Right renal cortex interstitium (tissue), 3 donors: Measurements from ENCODE around the gene OR13J1. TPM values are rescaled to one million over a fixed set of nuclear protein-coding genes. Genes with fewer than 3 reads are reported as not detected.

Source experiments
- DNase-seq, 3 donors: peaks; one replicate each; pipeline ENCODE4 v3.0.0-alpha.2; 2013; ENCODE audit warnings: low read depth in 3 of 3, low spot score in 2 of 3
- polyA plus RNA-seq, 3 donors: library from polyadenylated mRNA; unstranded; fragments of 120-200 nt; gene quantifications; one replicate each; pipeline ENCODE4 v1.2.1, GENCODE V29; 2013; ENCODE audit not compliant: insufficient read length in 3 of 3

OR13J1 gene
- polyA plus RNA-seq, 3 donors, result 0.08 TPM; not detected in 2

- no peak for DNase-seq
Measured at GRCh38 chr9:35835216-35835632, 35.0 kb downstream of the OR13J1 start.

GRCh38 chr9:35834260-35835215, 35.7 kb downstream of the OR13J1 start:
- no peak for DNase-seq

- no peak for DNase-seq
Measured at GRCh38 chr9:35832814-35833213, 37.4 kb downstream of the OR13J1 start.

- no peak for DNase-seq
Measured at GRCh38 chr9:35831040-35831439, 39.2 kb downstream of the OR13J1 start.

GRCh38 chr9:35829764-35830096, 40.5 kb downstream of the OR13J1 start:
- DNase-seq, result no peak

GRCh38 chr9:35829084-35829763, 41.0 kb downstream of the OR13J1 start, which contains the start of gene TMEM8B:
Gene TMEM8B, plus strand, starts transcription at chr9:35829228. Its CDS starts 220 bp downstream, at chr9:35829448.
- peak in 2 of 3 donors; percentile 89 to 91 for DNase-seq

- no peak for DNase-seq
Measured at GRCh38 chr9:35828716-35829083, 41.5 kb downstream of the OR13J1 start, which contains the start of gene FAM221B. Gene FAM221B, minus strand, starts transcription at chr9:35828732. Its CDS starts 2,571 bp downstream, at chr9:35826161.

GRCh38 chr9:35827486-35827885, 42.7 kb downstream of the OR13J1 start:
- no peak for DNase-seq

- peak in 1 of 3 donors; percentile 51 for DNase-seq
Measured at GRCh38 chr9:35826071-35826701, 44.0 kb downstream of the OR13J1 start.

- no peak for DNase-seq
Measured at GRCh38 chr9:35822926-35823325, 47.3 kb downstream of the OR13J1 start.

GRCh38 chr9:35820076-35820475, 50.1 kb downstream of the OR13J1 start:
- DNase-seq, result no peak

Other genes starting within 250 kb of the OR13J1 start
- gene SIT1, start 219.5 kb downstream of the OR13J1 start, polyA plus RNA-seq, result under 1 TPM; 0.29 to 0.38 (median 0.36) TPM
- gene RMRP, start 212.4 kb downstream of the OR13J1 start, polyA plus RNA-seq, result not detected
- 10 to 100 TPM; 13.4 to 17.3 (median 15.6) TPM for gene CCDC107, start 212.1 kb downstream of the OR13J1 start, polyA plus RNA-seq
- gene ARHGEF39, start 205.2 kb downstream of the OR13J1 start, polyA plus RNA-seq, result 1 to 10 TPM; 7.4 to 8.1 (median 7.8) TPM
- gene CA9, start 196.5 kb downstream of the OR13J1 start, polyA plus RNA-seq, result 1 to 10 TPM in 1 of 3 donors, under 1 TPM in 2; 0.31 to 1.2 (median 0.60) TPM
- gene TPM2, start 180.5 kb downstream of the OR13J1 start, polyA plus RNA-seq, result 100 to 1,000 TPM; 127 to 158 (median 147) TPM
- gene TLN1, start 138.2 kb downstream of the OR13J1 start, polyA plus RNA-seq, result 100 to 1,000 TPM; 142 to 154 (median 143) TPM
- 10 to 100 TPM; 40.4 to 42.4 (median 40.8) TPM for gene CREB3, start 137.7 kb downstream of the OR13J1 start, polyA plus RNA-seq
- gene GBA2, start 121.2 kb downstream of the OR13J1 start, polyA plus RNA-seq, result 10 to 100 TPM; 94.3 to 99.8 (median 96.1) TPM
- 10 to 100 TPM; 28.2 to 29.0 (median 28.4) TPM for gene RGP1, start 121.1 kb downstream of the OR13J1 start, polyA plus RNA-seq
- gene MSMP, start 116.1 kb downstream of the OR13J1 start, polyA plus RNA-seq, result not detected
- 10 to 100 TPM; 29.0 to 31.4 (median 29.5) TPM for gene NPR2, start 78.8 kb downstream of the OR13J1 start, polyA plus RNA-seq
- gene SPAG8, start 58.1 kb downstream of the OR13J1 start, polyA plus RNA-seq, result 1 to 10 TPM; 4.2 to 7.0 (median 5.8) TPM
- 10 to 100 TPM; 46.1 to 56.8 (median 53.5) TPM for gene HINT2, start 55.4 kb downstream of the OR13J1 start, polyA plus RNA-seq
- under 1 TPM; 0.07 to 0.12 (median 0.11) TPM for gene FAM221B, start 41.7 kb downstream of the OR13J1 start, polyA plus RNA-seq
- gene TMEM8B, start 41.2 kb downstream of the OR13J1 start, polyA plus RNA-seq, result 10 to 100 TPM; 21.0 to 25.3 (median 21.5) TPM
- under 1 TPM in 2 of 3 donors, not detected in 1; 0.12 to 0.55 TPM for gene HRCT1, start 35.8 kb upstream of the OR13J1 start, polyA plus RNA-seq
- gene SPAAR, start 39.1 kb upstream of the OR13J1 start, polyA plus RNA-seq, result 1 to 10 TPM; 1.4 to 1.5 (median 1.5) TPM
- gene OR2S2, start 87.8 kb upstream of the OR13J1 start, polyA plus RNA-seq, result not detected
- gene RECK, start 166.5 kb upstream of the OR13J1 start, polyA plus RNA-seq, result 10 to 100 TPM; 29.2 to 30.2 (median 29.4) TPM